HG03442 (cell line): ENCODE measurements around the gene PGK1.
"Not testable (repeated sequence)": the region's sequence is repeated elsewhere in the genome, so short reads cannot be mapped to it uniquely, and the experiment has no call there.

Experiments
- ATAC-seq: cut with Tn5 transposase; IDR thresholded peaks from one replicate; pipeline ENCODE4 v1.9.1; 2021; ENCODE audit warnings: mild to moderate bottlenecking, moderate library complexity; ENCODE audit not compliant: unreplicated experiment

Gene PGK1

DNA sequence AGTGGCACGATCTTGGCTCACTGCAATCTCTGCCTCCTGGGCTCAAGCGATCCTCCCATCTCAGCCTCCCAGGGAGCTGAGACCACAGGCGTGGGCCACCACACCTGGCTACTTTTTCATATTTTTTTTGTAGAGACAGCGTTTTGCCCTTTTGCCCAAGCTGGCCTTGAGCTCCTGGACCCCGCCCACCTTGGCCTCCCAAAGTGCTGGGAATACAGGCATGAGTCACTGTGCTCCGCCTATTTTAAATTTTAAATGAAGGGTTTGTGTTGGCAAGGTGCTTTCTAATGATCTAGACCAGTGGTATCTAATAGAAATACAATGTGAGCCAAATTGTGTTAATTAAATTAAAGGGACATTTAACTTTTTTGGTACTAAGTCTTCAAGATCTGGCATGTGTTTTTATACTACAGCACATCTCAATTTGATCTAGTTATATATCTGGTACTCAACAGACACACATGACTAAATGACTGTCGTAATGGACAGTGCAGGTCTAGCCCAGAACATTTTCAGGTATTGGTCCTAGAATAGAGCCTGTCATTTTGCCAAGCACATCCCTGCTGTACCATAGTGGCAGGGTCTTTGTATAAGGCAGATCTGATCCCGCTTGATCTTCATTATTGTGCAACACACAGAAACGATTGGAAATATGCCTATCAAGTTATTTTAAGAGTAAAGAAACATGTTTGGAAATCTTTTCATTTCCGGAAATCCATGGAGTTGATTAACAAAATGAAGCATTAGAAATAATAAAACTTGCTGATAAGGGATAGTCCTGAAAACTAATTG is 7.3 kb downstream of the PGK1 start:
- no peak for ATAC-seq

DNA sequence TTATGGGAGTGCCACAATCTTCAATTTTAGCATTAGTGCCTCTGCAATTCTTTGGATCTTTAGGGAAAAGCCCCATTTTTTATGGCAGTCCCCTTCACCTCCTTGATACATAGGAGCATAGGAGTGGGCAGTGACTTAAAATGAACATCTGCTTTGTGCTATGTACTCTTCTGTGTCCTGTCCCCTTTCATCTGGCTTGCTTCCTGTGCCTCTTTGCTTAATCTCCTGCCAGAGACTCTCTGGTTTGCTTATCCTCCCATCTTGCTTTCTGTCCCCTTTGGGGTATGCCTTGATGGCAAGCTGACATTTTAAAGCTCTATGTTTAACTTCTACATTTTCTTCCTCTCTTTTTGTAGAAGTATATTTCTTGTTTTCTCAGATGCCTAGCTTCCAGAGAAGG is 12.3 kb downstream of the PGK1 start:
- ATAC-seq, result no peak

DNA sequence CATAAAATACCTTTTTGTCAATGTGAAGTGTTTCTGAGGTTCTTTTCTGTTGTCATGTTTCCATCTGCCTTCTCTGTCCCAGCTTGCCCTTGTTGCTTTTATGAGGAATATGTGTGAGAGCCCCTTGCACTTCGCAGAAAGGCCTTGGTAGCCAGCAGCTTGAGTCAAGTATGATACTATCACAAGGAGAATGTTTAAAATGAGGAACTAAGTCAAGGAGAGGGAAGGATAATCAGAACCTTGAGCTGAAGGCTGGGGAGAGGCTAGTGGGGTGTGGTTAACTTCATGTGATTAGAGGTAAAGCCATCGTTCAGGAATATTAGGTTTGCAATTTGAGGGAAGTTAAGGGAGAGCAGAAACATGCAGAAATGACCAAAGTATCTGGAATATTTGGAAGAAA is 12.7 kb downstream of the PGK1 start:
- no peak for ATAC-seq

DNA sequence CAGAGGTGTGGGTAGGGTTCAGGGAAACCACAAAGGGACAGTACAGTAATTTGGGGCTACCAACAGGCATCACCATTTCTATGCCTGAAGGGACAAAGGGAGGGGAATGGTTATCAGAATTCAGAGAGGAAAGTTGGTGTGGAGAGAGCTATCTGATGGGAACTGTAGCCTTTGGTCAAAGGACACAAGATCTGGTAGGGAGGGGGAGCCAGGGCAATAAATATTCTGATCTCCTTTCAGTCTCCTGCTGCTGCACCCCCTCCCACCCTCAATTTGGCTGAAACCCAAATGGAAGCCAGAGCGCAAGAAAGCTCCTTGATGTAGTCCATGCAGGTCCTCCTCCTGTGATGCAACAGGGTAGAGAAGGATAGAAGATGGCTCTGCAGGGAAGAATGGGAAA is 14.6 kb downstream of the PGK1 start:
- no peak for ATAC-seq

DNA sequence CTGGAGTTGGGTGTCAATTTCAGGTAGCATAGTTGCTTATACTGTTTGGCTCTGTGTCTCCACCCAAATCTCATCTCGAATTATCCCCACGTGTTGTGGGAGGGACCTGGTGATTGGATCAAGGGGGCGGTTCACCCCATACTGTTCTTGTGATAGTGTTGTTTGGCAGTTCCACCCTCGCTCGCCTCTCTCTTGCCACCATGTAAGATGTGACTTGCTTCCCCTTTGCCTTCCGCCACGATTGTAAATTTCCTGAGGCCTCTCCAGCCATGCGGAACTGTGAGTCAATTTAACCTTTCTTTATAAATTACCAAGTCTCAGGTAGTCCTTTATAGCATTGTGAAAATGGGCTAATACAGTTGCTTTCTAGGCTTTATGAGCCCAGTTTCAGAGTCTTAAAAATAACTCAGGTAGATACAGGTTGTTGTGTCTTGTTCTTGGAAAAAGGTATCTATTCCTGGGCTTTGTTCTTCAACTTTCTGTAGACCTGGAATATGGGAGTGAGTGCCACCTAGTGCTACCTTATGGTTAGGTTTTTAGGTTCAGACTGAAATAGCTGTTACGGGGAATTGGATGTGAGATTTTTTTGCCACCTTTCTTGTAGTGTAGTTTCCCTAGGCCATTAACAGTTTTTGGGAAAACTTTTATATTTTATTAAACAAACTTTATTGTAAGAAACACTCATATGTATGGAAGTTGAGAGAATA is 15.6 kb downstream of the PGK1 start:
- ATAC-seq, result no peak

DNA sequence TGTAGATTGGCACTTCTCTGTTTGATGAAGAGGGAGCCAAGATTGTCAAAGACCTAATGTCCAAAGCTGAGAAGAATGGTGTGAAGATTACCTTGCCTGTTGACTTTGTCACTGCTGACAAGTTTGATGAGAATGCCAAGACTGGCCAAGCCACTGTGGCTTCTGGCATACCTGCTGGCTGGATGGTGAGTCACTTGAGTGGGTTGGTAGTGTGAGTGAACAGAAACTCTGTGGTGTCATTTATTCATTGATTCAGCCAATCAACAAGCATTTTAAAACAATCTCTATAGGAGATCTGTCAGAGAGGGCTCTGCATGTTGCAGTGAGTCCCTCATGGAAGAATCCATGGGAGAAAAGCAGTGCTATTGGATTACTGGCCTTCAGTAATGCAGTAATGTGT is 19.1 kb downstream of the PGK1 start:
- no peak for ATAC-seq

DNA sequence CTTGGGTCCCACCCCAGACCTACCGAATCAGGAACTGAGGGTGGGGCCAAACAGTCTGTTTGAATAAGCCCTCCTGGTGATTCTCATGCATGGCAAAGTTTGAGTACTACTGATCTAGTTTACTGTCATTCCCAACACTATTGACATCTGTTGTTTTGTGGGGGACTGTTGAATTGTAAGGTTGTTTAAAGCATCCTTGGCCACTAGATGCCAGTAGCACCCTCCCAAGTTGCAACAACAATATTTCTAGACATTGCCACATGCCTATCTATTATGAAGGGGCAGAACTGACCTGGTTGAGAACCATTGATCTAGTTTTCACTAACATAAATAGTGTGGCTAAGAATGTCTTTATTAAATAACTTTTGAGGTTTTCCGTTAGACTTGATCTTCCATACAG is 20.3 kb downstream of the PGK1 start:
- ATAC-seq, result no peak

DNA sequence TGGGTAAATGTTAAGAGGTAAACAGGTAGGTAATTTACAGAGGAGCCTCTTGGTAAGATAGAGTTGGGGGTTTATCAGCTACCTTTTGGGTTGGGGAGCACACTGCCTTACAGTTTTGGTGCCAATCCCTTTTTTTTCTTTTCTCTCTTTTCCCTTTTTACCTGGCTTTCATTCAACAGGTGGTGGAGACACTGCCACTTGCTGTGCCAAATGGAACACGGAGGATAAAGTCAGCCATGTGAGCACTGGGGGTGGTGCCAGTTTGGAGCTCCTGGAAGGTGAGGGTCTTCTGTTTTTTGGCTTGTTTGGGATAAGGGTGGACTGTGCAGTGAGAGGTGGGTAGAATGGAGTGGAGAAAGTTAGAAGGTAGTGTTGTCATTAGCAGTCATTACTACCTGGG is 21.1 kb downstream of the PGK1 start:
- no peak for ATAC-seq

DNA sequence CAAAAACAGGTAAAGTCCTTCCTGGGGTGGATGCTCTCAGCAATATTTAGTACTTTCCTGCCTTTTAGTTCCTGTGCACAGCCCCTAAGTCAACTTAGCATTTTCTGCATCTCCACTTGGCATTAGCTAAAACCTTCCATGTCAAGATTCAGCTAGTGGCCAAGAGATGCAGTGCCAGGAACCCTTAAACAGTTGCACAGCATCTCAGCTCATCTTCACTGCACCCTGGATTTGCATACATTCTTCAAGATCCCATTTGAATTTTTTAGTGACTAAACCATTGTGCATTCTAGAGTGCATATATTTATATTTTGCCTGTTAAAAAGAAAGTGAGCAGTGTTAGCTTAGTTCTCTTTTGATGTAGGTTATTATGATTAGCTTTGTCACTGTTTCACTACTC is 21.7 kb downstream of the PGK1 start:
- ATAC-seq, result not testable (repeated sequence)

DNA sequence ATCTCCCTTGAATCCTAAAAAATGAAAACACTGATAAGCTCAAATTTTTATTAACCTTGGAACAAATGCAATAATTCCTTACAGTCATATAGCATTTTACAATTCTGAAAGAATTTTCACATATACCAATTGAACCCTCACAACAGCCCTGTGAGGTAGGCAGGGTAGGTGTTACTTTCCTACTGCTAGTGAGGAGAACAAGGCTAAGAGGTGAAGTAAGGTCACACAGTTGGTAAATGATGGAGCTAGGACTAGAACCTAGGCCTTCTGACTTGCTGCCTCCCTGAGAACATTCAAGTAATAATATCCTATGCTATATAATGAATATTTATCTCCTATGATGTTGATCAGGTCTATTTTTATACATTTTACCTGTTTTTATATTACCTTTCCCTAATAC is 25.7 kb downstream of the PGK1 start:
- ATAC-seq, result no peak

DNA sequence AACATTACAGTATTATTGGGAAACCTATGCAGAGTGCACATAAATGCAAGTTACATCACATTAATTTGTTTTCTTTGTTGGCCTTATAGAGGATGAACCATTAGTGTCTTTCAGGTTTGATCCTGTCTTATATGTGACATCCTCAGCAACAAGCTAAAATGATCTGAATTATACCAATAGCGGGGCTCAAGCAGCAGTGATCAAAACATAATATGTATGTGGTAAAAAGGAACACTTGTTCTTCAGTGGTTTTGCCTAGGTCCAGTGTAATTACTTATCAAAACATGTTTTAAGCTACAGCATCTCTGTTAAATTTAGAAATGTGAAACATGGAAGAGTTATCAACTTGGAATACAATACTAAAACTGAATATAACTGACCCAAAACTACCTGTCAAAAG is 26.3 kb downstream of the PGK1 start:
- ATAC-seq, result no peak

DNA sequence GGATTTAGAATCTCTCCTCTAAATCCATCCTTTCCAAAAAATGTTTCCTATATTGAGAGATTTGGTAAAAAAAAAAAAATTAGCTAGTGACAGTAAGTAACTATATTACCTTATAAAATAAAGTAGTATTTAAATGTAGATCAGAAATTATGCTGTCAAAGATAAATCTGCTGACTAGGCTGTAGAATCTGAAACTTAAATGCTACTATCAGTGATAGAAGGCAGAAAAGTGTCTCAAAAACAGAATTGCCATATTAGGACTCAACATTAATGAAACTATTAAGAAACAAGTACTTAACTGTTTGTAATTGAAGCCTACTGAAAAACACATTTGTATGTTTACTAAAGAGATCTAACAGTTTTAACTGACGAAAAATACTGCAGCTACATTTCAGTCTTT is 27.1 kb downstream of the PGK1 start:
- no peak for ATAC-seq

DNA sequence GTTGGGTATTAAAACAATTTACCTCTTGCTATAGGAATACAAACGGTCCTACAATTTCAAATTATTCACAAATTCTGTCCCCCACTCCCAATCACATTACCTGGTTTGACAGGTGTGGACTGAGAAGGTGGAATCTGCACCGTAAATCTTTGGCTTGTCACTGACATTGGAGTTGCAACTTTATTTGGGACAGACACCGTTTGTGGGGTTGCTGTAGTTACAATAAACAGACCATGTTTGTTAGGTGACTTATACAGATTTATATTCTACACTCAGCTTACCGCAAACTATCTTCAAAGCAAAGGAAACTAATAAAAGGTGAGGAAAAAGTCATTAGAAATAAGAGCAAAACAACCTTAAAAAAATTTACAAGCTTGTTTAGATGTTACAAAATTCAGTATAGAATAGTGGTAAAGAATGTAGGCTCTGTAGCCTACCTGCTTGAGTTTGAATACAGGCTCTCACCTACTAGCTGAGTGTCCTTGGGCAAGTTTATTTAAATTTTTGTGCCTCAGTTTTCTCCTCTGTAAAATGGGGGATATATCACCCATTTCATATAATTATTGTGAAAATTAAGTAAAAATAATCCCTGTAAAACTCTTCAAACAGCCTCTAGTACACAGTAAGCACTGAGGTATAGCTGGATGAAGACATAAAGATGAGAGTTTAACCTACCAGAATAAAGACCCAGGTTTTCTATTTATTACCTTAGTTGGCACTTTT is 29.4 kb downstream of the PGK1 start:
- no peak for ATAC-seq

DNA sequence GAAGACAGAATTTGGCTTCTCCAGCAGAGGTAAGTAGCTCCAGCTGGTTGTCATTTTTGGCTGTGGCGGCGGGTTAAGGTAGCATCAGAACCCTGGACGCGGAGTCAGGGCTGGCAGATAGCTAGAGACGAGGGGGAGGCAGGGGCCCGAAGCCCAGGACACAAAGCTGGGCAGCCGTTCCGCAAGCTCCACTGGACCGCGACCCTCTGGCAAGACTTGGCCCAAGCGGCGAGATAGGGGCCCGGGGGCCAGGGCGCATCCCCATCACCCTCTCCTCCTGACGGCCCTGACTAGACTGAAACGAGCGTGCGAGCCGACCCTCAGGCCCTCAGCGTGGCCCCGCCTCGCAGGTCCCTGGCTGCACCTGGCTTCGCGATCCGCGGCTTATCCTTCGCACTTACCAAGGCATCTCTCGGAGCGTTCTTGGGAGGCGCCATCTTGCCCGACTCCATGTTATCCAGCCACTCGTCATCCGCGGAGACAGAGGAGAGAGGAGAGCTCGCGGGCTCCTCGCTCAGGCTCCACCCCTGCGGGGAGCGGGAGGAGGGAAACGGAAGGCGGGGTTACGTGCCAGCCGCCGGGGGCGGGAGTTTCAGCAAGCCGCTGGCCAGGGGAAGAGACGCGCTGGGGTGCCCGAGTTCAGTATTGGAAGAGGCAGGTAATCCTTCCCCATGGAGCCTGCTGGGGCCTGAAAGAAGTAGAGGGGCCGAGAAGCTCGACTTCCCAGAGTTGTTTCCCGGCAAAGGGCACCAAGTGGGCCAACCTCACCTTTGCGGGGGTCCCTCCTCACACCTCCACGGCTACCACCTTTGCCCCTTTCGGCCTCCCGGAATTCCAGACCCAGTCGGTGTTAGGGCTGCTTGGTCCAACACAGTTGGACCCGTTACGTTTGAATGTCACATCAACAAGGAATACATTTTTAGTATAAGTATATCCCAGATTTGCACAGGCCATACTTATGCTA is 35.4 kb downstream of the PGK1 start, which contains the start of gene TAF9B:
TAF9B (minus strand) TSS at position 491 of the 964 bp plus-strand sequence; CDS start at position 452, 39 bp downstream.
- ATAC-seq, result peak; percentile 97

DNA sequence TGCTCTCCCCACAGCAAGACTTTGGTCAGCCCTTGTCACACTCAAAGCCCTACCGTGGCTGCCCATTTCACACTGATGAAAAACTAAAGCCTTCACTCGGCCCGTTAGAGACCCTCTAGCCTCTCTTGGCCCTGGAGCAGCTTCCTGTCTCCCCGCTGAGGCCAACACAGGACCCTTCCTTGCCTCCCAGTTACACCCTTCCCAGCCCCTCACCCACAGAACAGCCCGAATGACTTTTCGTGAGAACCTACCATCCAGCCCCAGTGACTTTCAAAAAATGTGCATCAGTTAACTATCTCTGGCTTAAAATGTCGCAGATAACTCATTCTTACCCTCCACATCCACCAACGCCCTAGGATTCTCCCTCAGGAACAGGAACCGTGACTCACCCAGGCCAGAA is 36.2 kb downstream of the PGK1 start:
- no peak for ATAC-seq

DNA sequence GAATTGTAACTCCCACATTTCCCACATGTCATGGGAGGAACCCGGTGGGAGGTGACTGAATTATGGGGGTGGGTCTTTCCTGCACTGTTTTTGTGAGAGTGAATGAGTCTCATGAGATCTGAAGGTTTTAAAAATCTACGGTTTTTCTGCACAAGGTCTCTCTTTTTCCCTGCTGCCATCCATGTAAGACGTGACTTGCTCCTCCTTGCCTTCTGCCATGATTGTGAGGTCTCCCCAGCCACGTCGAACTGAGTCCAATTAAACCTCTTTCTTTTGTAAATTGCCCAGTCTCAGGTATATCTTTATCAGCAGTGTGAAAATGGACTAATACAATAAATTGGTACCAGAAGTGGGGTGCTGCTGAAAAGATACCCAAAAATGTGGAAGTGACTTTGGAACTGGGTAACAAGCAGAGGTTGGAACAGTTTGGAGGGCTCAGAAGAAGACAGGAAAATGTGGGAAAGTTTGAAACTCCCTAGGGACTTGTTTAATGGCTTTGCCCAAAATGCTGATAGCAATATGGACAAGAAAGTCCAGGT is 43.0 kb downstream of the PGK1 start:
- ATAC-seq, result not testable (repeated sequence)

DNA sequence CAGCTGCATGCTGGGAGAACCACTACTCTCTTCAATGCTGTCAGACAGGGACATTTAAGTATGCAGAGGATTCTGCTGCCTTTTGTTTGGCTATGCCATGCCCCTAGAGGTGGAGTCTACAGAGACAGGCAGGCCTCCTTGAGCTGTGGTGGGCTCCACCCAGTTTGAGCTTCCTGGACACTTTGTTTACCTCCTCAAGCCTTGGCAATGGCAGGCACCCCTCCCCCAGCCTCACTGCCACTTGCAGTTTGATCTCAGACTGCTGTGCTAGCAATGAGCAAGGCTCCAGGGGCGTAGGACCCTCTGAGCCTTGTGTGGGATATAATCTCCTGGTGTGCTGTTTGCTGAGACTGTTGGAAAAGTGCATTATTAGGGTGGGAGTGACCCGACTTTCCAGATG is 53.3 kb downstream of the PGK1 start:
- ATAC-seq, result not testable (repeated sequence)

DNA sequence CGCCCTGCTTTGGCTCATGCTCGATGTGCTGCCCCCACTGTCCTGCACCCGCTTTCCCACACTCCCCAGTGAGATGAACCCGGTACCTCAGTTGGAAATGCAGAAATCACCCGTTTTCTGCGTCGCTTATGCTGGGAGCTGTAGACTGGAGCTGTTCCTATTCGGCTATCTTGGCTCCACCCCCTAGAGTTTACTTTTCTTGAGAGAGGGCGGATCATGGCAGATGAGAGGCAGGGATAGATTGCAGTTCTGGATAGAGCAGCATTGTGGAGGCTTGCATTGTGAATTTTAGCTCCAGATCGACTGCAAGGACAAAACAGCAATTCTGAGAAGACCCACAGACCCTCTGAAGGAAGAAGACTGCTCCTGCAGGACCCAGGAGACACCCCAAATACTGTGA is 53.8 kb downstream of the PGK1 start:
- ATAC-seq, result not testable (repeated sequence)

DNA sequence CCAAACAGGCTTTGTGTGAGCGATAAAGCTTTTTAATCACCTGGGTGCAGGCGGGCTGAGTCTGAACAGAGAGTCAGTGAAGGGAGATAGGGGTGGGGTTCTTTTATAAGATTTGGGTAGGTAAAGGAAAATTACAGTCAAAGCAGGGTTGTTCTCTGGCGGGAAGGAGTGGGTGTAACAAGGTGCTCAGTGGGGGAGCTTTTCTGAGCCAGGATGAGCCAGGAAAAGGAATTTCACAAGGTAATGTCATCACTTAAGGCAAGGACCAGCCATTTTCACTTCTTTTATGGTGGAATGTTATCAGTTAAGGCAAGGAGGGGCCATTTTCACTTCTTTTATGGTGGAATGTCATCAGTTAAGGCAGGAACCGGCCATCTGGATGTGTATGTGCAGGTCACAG is 56.7 kb downstream of the PGK1 start:
- ATAC-seq, result not testable (repeated sequence)

DNA sequence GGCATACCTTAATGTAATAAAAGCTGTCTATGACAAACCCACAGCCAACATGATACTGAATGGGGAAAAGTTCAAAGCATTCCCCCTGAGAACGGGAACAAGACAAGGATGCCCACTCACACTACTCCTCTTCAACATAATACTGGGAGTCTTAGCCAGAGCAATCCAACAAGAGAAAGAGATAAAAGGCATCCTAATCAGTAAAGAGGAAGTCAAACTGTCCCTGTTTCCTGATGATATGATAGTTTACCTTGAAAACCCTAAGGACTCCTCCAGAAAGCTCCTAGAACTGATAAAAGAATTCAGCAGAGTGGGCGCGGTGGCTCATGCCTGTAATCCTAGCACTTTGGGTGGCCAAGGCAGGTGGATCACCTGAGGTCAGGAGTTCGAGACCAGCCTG is 59.1 kb downstream of the PGK1 start:
- not testable (repeated sequence) for ATAC-seq
